ENCODE results near the gene TULP4. TPM values are rescaled to one million over a fixed set of nuclear protein-coding genes. Genes with fewer than 3 reads are reported as not detected.

Gene TULP4
- total RNA-seq, 1 donor from 2014 or later: 252 TPM

DNA sequence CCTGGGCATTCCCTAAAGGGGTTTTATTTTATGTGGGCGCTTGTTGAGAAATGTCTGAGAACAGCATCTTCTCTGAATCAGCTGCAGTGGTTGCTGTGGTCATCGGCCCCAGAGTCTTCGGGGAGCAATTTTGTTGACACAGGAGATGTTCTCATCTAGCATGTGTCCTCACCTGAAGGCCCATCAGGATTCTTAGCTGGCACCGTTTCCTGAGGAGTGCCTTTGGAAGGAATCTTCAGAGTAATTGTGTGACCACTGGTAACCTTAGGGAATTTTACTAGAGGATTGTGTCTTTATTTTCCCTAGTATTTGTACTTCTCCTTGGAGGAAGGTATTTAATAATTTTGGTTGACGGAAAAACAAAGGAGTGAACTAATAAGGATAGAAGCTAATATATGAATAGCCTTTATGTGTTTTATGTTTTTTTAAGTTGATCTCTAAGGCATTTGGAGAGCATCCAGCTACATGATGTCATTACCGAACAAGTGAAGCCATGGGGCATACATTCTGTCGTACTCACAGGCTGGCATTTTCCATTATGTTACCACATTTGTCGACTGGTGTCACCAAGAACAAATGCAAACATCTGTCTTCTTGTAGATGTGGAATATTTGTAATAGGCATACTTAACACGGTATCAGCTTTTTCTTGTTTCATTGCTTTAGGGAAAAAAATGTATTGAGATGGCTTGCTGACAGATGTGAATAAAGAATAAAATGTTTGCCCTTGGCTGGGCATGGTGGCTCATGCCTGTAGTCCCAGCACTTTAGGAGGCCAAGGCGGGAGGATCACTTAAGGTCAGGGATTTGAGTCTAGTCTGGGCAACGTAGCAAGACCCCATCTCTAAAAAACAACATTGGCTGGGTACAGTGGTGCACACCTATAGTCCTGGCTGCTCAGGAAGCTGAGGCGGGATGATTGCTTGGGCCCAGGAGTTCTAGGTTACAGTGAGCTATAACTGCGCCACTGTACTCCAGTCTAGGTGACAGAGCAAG, 41.9 kb downstream of the TULP4 start:
- TF ChIP-seq EZH2phosphoT487 (IDR thresholded peaks at IDR 0.05) (no peak), EZH2 (IDR thresholded peaks at IDR 0.05) (no peak)
- TF ChIP-seq, protein P1, sequence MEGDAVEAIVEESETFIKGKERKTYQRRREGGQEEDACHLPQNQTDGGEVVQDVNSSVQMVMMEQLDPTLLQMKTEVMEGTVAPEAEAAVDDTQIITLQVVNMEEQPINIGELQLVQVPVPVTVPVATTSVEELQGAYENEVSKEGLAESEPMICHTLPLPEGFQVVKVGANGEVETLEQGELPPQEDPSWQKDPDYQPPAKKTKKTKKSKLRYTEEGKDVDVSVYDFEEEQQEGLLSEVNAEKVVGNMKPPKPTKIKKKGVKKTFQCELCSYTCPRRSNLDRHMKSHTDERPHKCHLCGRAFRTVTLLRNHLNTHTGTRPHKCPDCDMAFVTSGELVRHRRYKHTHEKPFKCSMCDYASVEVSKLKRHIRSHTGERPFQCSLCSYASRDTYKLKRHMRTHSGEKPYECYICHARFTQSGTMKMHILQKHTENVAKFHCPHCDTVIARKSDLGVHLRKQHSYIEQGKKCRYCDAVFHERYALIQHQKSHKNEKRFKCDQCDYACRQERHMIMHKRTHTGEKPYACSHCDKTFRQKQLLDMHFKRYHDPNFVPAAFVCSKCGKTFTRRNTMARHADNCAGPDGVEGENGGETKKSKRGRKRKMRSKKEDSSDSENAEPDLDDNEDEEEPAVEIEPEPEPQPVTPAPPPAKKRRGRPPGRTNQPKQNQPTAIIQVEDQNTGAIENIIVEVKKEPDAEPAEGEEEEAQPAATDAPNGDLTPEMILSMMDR (IDR thresholded peaks at IDR 0.05): no peak
- no peaks in the 10 kb centered on the region for H3F3A ChIP-seq (ENCODE audit: low read depth)
- Mint-ChIP-seq H3K9me3 (peaks cover 10% of the 10 kb centered on the region), H3K27ac (no peak overlapping the region), H3K36me3 (peaks cover 8% of the 10 kb centered on the region), H3K4me1 (no peaks in the 10 kb centered on the region), H3K4me3 (no peak overlapping the region), H3K27me3 (ENCODE audit: insufficient read depth, low read depth) (no peaks in the 10 kb centered on the region)
- peaks cover 7% of the 10 kb centered on the region for H3K4me1 ChIP-seq
- DNase-seq (ENCODE audit: low spot score): no peak
- H2AFZ ChIP-seq (replicated peaks): no peak overlapping the region
- H3K9me3 ChIP-seq (ENCODE audit: low read depth): no peaks in the 10 kb centered on the region
- H3K79me2 ChIP-seq (ENCODE audit: low read depth): peaks cover 37% of the 10 kb centered on the region
- no peak overlapping the region for H3K4me3 ChIP-seq
- H3K4me2 ChIP-seq: no peak overlapping the region
- H3K27ac ChIP-seq: no peak overlapping the region
- no peaks in the 10 kb centered on the region for H3K27me3 ChIP-seq
- no peaks in the 10 kb centered on the region for H3K36me3 ChIP-seq
- peaks cover 12% of the 10 kb centered on the region for H4K20me1 ChIP-seq (ENCODE audit: low read depth)
- H3K9ac ChIP-seq: no peak overlapping the region

DNA sequence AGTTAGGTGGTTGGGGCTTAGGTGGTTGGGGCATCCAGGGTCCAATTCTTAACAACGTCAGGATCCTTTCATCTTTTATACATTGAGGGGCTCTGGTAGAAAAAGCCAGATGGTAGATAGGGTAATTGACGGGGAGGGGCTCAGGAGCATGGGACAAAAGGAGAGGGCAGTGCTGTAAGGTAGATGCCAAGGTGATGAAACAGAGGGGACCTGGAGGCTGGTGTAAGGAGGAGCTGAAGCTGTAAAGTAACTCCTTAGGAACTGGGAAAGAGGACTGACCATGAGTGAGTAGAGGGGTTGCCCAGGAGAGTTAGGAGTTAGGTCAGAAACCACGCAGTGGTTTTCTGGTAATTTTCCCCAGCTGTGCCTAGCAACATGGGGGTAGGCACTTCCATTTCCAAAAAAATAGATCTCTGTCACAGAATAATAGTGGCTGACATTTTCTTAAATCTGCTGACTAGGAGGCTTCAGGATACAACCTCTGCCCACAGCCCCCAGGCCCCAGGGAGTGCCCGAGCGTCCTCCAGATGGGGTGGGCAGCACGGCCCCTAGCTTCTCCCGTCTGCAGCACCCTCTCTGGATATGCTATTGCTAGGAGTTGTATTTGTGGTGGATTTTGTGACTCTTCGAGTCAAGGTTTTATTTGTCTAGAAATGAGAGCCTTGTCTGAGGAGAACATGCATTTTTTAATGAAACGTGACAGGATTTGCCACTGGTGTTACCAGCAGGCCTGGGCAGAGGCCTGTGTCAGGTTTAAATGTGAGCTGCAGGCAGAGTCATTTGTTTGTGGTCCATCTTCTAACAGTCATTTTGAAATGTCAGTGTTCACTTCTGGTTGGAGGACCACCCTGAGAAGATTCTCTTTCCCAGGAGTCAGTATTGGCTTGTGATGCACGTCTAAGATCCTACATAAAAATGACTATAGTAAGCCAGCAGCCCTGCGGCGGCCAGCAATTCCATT, 44.6 kb downstream of the TULP4 start:
- no peaks in the 10 kb centered on the region for H3K36me3 ChIP-seq
- peaks cover 41% of the 10 kb centered on the region for H3K79me2 ChIP-seq (ENCODE audit: low read depth)
- H3K9ac ChIP-seq: no peak overlapping the region
- Mint-ChIP-seq H3K27ac (no peak overlapping the region), H3K9me3 (peaks cover 3% of the 10 kb centered on the region), H3K4me3 (no peak overlapping the region), H3K4me1 (peaks cover 5% of the 10 kb centered on the region), H3K27me3 (ENCODE audit: insufficient read depth, low read depth) (no peaks in the 10 kb centered on the region), H3K36me3 (peaks cover 8% of the 10 kb centered on the region)
- H3F3A ChIP-seq (ENCODE audit: low read depth): no peaks in the 10 kb centered on the region
- H3K4me2 ChIP-seq: no peak overlapping the region
- H3K4me3 ChIP-seq: no peak overlapping the region
- no peaks in the 10 kb centered on the region for H3K9me3 ChIP-seq (ENCODE audit: low read depth)
- H3K27ac ChIP-seq: no peak overlapping the region
- H2AFZ ChIP-seq (replicated peaks): no peak overlapping the region
- peaks cover 7% of the 10 kb centered on the region for H3K4me1 ChIP-seq
- peaks cover 20% of the 10 kb centered on the region for H4K20me1 ChIP-seq (ENCODE audit: low read depth)
- no peak for TF ChIP-seq EZH2phosphoT487 (IDR thresholded peaks at IDR 0.05)
- TF ChIP-seq, protein P1 (IDR thresholded peaks at IDR 0.05): no peak
- no peak for TF ChIP-seq EZH2 (IDR thresholded peaks at IDR 0.05)
- DNase-seq (ENCODE audit: low spot score): no peak
- no peaks in the 10 kb centered on the region for H3K27me3 ChIP-seq

DNA sequence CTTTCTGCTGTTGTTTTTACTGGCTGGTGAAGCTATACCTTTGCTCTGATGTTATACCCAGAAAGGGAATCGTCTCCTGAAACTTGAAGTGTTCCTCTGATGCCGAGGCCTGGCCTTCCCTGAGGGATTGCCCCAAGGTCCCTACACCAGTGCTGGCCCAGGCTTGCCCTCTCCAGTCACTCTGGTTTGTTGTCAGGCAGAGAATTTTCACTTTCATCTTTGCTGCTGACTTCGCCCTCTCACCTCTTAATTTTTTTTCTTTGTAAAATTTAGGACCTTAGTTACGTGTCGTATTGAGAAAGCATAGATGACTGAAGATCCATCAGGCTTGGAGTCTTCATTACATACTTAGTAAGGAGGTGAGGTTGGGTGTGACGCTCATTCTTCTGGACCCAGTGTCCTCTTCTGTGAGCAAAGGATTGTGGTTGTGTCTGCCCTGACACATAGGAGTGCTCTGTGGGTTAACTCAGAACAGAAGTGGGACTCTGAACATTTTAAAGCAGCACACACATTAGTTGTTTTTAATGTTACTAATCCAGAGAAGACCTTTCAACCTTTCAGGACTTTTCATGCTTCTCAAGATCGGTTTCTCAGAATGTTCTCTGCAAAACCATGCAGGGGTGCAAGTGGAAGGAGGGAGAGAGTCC, 45.4 kb downstream of the TULP4 start:
- H3K27ac Mint-ChIP-seq: peak overlapping the region; percentile 46
- Histone ChIP-seq H2AFZ (replicated peaks) (no peak overlapping the region), H3K9ac (no peak overlapping the region), H3K79me2 (ENCODE audit: low read depth) (peaks cover 44% of the 10 kb centered on the region), H4K20me1 (ENCODE audit: low read depth) (peaks cover 20% of the 10 kb centered on the region), H3K9me3 (ENCODE audit: low read depth) (no peaks in the 10 kb centered on the region), H3K4me2 (no peak overlapping the region), H3F3A (ENCODE audit: low read depth) (no peaks in the 10 kb centered on the region), H3K27me3 (no peaks in the 10 kb centered on the region), H3K4me3 (no peak overlapping the region), H3K27ac (no peak overlapping the region), H3K36me3 (no peaks in the 10 kb centered on the region), H3K4me1 (peaks cover 7% of the 10 kb centered on the region)
- peaks cover 8% of the 10 kb centered on the region for H3K36me3 Mint-ChIP-seq
- no peak for DNase-seq (ENCODE audit: low spot score)
- H3K4me3 Mint-ChIP-seq: no peak overlapping the region
- TF ChIP-seq EZH2phosphoT487 (IDR thresholded peaks at IDR 0.05): no peak
- TF ChIP-seq EZH2 (IDR thresholded peaks at IDR 0.05): no peak
- TF ChIP-seq, protein P1 (IDR thresholded peaks at IDR 0.05): no peak
- peaks cover 5% of the 10 kb centered on the region for H3K4me1 Mint-ChIP-seq
- no peaks in the 10 kb centered on the region for H3K27me3 Mint-ChIP-seq (ENCODE audit: insufficient read depth, low read depth)
- peaks cover 3% of the 10 kb centered on the region for H3K9me3 Mint-ChIP-seq

Measured in neural progenitor cell (in vitro differentiated cells).